HG02938 (cell line): ENCODE measurements around the gene SLC24A4.

Experiments used
- ATAC-seq: cut with Tn5 transposase; IDR thresholded peaks from one replicate; pipeline ENCODE4 v1.9.1; 2021; ENCODE audit warnings: mild to moderate bottlenecking, moderate library complexity; ENCODE audit not compliant: unreplicated experiment

Gene SLC24A4

DNA sequence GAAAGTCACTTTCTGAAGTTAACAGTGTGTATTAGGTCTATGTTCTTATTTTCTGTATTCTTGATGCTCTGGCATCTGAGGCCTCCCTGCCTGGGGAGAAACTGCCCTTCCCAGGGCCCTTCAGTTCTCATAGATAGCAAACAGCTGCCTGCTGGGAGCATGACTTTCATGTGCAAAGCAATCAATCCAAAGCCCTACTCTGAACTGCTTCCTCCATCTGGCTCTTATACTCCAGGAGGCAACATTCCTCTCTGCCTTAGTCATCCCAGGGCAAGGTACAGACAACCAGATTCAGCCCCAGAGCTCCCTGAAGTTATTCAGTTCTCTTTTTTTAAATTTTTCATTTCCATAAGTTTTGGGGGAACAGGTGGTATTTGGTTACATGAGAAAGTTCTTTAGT, 149.0 kb downstream of the SLC24A4 start:
- ATAC-seq, result no peak

DNA sequence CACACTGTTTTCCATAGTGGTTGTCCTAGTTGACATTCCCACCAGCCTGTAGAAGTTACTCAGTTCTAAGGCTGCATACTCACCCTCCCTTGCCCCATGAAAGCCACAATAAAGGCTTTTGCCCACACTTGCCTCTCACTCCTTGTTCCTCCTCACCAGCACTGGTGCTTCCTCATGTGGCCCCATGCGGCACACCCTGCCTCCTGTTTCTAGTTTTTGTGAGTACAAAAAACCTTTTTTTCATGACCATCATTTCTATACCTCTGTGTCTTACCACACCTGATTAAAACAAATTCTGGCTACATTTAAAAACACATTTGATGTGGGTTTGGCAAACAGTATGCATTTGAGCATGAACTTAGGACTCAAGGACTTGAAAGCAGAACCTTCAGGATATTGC, 149.9 kb downstream of the SLC24A4 start:
- no peak for ATAC-seq

GRCh38 chr14:92473261-92473968, 150.4 kb downstream of the SLC24A4 start:
- no peak for ATAC-seq

- no peak for ATAC-seq
Observed at GRCh38 chr14:92473969-92474535, 151.1 kb downstream of the SLC24A4 start.

DNA sequence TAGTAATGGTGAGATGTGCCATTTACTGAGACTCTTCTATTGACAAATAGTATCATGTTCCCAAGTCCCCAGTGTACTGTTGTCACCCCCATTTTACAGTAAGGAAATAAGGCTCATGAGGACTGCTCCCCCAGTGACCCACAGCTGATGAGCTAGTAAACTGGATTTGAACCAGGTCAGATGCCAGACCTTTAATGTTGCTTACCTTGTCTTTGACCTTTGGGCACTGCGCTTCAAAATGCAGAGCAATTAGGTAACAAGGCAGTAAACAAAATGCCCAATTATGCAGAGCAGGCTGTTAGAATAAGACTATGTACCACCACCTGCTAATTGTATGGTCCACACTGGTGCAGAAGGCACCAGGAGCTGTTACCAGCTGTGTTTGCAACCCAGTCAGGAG, 152.1 kb downstream of the SLC24A4 start:
- no peak for ATAC-seq

GRCh38 chr14:92475451-92476187, 152.7 kb downstream of the SLC24A4 start:
- ATAC-seq, result no peak

DNA sequence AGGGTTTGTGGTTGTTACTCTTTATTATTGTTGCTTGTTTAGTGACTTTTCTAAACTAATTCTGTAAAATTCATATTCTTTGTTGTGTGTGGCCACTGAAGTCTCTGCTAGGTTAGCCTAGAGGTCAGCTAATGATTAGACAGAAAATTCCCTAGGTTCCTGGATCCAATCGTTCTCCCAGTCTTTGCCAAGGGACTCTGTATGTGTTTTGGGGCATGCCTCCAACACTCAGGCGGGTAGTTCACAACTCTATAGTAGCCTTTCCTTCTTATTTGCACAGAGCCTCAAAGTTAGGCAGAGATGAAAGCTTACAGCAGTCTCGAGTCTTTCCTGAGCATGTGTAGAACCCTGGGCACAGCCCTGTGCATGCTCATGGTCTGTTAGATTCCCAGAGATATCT, 157.9 kb downstream of the SLC24A4 start:
- ATAC-seq, result no peak

GRCh38 chr14:92481386-92481785, 158.4 kb downstream of the SLC24A4 start:
- ATAC-seq, result no peak

- ATAC-seq, result no peak
Observed at GRCh38 chr14:92481811-92482555, 159.0 kb downstream of the SLC24A4 start.

DNA sequence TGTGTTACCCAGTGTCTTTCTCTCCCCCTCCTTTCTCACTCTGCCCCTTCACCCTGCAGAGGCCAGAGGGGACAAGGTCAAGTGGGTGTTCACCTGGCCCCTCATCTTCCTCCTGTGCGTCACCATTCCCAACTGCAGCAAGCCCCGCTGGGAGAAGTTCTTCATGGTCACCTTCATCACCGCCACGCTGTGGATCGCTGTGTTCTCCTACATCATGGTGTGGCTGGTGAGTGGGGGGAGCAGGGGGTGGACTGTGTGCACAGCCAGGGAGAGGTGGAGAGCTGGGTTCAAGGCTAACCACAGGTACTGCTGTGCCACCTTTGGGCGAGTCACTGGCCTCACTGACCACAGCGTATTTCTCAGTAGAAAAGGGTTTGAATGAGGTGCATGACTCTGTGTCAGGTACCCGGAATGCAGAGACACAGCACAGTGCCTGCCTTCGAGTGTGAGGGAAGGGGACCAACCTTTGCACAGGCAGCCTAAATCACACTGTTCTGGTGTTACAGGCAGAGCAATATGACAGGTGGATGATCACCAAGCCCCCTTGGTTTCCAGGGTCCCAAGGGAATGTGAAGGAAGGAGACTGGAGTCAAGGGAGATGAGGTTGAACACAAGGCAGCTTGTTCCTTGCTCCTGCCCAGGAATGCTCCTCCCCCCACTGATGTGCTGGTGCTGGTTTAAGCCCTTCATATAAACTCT, 159.8 kb downstream of the SLC24A4 start:
- ATAC-seq, result no peak

DNA sequence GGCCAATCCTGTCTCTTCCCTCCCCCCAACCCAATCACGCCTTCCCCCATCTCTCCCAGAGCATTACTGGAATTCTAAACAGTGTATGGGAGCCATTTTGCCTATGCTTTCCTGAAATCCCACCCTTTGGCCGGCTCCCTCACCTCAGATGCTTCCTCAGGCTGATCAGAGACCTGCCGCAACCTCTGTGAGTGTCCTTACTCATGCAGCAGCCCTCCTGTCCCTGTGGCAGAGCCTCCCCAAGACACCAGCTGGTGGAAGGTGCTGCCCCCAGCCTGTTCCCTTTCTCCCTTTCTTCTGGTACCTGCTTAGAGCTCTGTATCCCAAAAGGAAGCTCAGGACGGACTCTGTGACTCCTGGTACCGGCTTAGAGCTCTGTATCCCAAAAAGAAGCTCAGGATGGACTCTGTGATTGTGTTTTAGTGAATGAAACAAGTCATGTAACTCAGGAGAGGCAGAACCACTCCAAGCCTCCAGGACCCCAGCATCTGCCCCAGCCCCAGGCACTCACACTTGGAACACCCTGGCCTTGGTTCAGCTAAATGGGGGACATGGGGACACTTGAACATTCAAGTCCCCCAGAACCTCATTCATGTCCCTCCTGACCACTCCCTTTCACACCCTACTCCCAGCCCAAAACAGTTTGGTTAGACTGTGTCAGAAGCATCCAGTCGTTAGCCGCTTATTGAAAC, 161.3 kb downstream of the SLC24A4 start:
- ATAC-seq, result no peak

DNA sequence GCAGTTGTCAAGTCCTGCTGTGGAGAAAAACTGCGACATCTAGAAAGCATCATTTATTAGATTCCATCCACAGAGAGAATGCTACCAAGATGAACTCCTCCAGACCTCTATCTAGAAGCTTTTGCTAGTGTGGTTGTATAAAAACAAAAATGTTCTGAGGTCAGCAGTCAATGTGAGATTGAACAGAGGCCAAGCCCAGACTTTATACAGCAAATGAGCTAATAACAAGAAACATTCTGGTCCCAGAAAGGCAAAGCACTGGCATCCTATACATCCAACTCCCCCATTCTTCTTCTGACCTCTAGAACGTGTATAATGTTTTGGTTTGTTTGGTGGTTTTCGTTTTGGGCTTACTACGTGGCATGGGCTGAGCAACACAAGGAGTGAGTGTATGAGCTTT, 163.9 kb downstream of the SLC24A4 start:
- ATAC-seq, result no peak

DNA sequence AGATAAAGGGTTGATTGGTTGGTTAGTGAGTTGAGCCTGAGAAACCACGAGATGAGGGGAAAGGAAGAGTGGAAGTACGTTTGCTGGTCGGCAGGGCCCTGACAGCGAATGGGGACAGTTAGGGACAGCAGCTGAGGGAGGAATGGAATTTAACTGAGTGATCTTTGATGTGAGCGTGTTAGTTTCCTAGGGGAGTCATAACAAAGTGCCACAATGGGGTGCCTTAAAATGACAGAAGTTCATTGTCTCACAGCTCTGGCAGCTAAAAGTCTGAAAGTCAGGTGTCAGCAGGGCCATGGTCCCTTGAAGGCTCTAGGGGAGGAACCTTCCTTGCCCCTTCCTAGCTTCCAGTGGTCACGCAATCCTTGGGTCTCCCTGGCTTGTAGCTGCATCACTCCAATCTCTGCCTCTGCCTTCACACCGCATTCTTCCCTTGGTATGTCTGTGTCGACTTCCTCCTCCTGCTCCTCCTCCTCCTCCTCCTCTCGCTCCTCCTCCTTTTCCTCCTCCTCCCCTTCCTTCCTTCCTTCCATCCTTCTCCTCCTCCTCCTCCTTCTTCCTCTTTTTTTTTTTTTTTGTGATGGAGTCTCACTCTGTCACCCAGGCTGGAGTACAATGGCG, 164.7 kb downstream of the SLC24A4 start:
- no peak for ATAC-seq

DNA sequence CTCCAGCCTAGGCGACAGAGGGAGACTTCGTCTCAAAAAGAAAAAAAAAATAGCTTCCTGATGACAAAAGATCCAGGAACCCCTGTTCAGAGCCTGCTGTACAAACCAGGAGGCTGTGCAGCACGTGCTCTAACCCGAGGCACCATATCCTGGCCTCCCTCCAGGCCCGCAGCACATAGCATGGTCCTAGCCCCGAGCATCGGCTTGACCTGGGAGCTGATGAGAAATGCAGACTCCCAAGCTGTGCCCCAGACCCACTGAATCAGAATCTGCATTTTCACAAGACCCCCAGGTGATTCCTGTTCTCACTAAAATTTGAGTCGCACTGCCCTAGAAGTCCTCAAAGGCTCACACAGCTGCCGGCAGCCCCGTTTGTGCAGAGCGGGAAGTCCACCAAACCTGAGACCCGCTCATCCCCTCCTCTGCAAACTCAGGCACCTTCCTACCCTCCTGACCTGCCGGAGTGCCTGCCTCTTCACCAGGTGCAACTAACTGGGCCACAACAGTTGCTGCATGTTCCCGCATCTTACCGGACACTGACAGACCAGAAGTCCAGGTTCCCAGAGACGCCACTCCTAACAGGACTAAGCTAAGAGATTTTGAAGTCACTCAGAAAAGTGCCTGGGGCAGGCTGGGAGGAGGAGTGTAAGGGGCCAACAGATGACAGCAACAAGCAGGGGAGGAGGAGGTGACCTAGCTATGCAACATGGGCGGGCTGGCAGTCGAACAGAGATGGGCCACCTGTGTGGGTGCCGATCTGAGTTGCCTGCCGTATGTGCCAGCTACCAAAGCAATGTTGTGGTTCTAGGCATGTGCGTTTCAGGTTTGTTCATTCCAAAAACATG, 166.7 kb downstream of the SLC24A4 start:
- ATAC-seq, result no peak

DNA sequence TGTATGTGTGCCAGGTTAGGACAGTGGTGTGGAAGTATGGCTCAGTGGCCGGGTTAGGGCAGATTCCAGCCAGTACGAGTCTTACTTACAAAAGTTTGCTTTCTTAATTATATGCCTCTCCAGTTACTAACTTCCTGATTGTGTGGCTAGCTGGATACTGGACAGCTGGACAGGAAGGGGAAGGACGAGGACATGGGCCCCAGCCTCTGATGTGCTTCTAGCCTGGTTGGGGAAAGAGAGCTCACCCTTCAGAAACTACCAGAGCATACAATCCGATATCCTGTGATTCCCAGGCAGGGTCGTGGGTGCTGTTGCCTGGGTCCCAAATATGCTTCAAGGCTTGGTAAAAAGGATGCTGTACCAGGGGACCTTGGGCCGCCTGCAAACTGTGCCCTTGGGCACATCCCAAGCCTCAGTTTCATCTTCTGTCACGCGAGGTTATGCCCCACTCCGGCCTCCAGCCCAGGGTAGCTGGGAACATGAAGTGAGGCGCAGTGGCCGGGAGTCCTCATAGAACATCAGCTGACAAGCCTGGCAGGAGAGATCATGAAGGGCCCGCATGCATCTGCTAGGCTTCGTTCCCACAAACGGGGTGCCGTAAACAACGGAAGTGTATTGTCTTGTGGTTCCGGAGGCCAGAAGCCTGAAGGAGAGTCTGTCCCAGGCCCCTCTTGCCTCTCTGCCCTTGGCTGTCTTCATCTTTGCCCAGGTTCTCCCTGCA, 167.4 kb downstream of the SLC24A4 start:
- no peak for ATAC-seq

DNA sequence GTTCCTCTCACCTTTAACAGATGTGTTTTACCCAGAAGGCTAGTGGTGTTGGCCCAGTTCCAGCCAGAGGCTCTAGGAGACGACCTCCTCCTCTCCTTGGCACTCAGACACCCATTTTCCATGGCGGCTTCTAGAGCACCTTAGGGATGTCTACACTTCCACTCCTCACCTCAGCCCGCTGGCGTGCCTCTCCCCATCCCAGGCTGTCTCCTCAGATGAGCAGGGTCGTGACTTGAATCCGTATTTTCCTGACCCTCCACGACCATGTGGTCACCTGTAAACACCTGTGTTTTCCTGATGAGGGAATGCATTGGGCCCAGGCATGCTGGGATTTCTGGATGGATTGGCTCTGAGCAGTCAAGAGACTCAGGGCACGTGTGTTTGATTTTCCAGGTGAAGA, 168.8 kb downstream of the SLC24A4 start:
- no peak for ATAC-seq

GRCh38 chr14:92492258-92492657, 169.3 kb downstream of the SLC24A4 start:
- ATAC-seq, result no peak

DNA sequence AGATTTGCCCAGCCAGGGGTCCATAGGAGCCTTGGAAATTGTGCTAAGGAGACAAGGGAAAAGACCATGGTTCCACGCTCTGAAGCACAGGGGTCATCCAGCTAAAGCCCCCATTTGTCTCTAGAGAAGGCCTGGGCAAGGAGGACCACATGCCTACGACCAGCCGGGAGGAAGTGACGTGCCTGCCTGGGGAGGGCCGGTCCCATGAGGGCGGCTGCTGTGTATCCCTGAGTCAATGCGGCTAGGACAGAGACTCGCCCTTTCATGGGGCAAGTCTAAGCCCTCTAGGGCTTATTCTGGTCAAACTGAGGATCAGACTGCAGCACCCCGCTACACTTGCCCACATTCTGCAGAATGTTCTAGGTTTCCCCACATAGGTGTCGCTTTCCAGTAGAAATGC, 170.1 kb downstream of the SLC24A4 start:
- no peak for ATAC-seq
